Astrocyte (in vitro differentiated cells and primary cell): ENCODE results near the gene PITX2.

ENCODE experiments used
- EZH2 ChIP-seq: IDR thresholded peaks from 2 replicates; pipeline ENCODE4 v1.6.1; 2012; ENCODE audit warnings: mild to moderate bottlenecking, low read length, inconsistent platforms; ENCODE audit not compliant: insufficient read depth
- TF ChIP-seq, protein P1 (sequence below): IDR thresholded peaks from 2 replicates; pipeline ENCODE4 v1.5.1; 2011; ENCODE audit warnings: low read depth, mild to moderate bottlenecking, inconsistent platforms, low read length, moderate library complexity; ENCODE audit not compliant: insufficient read depth

GRCh38 chr4:110628663-110629213 is 5.9 kb upstream of the PITX2 start:
- TF ChIP-seq, protein P1, sequence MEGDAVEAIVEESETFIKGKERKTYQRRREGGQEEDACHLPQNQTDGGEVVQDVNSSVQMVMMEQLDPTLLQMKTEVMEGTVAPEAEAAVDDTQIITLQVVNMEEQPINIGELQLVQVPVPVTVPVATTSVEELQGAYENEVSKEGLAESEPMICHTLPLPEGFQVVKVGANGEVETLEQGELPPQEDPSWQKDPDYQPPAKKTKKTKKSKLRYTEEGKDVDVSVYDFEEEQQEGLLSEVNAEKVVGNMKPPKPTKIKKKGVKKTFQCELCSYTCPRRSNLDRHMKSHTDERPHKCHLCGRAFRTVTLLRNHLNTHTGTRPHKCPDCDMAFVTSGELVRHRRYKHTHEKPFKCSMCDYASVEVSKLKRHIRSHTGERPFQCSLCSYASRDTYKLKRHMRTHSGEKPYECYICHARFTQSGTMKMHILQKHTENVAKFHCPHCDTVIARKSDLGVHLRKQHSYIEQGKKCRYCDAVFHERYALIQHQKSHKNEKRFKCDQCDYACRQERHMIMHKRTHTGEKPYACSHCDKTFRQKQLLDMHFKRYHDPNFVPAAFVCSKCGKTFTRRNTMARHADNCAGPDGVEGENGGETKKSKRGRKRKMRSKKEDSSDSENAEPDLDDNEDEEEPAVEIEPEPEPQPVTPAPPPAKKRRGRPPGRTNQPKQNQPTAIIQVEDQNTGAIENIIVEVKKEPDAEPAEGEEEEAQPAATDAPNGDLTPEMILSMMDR, result no peak
- peak; percentile 65 for TF ChIP-seq EZH2
